GM18870 (cell line): ENCODE data around the gene SLC13A3.

Experiments used
- ATAC-seq: cut with Tn5 transposase; IDR thresholded peaks from one replicate; pipeline ENCODE4 v1.9.1; 2021; ENCODE audit warnings: moderate library complexity; ENCODE audit not compliant: unreplicated experiment

SLC13A3 gene

GRCh38 chr20:46651091-46651962 is at the start of gene SLC13A3:
SLC13A3 (minus strand) TSS chr20:46651459; CDS start chr20:46651421, 38 bp downstream.
- ATAC-seq: no peak

- ATAC-seq: no peak
These were observed 49.8 kb upstream of the SLC13A3 start for GRCh38 chr20:46701057-46701456.

DNA sequence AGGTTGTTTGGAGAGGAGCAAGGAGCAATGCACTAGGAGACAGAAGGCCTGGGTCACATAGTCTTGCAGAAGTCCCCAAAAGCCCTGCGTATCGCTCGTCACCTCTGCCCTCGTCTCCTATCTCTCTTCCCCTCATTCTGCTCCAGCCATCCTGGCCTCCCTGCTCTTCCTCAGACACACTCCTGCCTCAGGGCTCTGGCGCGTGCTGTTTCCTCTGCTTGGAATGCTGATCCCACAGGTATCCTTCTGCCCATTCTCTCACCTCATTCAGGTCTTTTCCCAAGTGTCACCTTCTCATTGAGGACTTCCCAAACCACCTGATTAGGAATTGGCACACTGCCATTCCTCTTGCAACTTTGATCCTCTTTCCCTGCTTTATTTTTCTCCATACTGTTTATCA is 49.2 kb upstream of the SLC13A3 start:
- no peak for ATAC-seq

GRCh38 chr20:46699651-46700359 is 48.5 kb upstream of the SLC13A3 start:
- no peak for ATAC-seq

DNA sequence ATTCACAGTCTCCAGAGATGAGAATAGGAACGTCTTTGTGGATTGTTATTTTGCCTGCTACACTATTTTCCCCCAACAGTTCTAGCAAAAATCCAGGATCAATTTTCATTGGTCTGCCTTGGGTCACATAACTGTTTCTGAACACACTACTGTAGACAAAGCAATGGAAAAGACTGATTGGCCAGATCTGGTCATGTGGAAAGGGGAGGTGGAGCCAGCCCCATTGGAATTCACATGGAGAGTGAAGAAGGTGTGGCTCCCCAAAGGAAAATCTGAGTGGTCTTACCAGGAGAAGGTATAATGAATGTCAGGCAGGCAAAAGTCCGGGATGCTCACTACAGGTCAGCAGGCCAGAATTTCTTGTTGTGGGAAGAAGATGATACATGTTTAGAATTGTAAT is 47.5 kb upstream of the SLC13A3 start:
- ATAC-seq: no peak

GRCh38 chr20:46696791-46697279 is 45.6 kb upstream of the SLC13A3 start:
- ATAC-seq: no peak

- no peak for ATAC-seq
These were observed 44.6 kb upstream of the SLC13A3 start for GRCh38 chr20:46695892-46696291.

GRCh38 chr20:46694484-46694883 is 43.2 kb upstream of the SLC13A3 start:
- no peak for ATAC-seq

DNA sequence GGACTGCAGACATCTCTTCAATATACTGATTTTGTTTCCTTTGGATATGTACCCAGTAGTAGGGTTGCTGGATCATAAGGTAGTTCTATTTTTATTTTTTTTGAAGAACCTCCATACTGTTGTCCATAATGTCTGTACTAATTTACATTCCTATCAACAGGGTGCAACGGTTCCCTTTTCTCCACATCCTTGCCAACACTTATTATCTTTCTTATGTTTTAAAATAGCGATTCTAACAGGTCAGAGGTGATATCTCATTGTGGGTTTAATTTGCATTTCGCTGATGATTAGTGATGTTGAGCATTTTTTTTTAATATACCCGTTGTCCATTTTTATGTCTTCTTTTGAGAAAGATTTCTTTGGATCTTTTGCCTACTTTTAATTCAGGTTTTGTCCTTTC is 39.9 kb upstream of the SLC13A3 start:
- no peak for ATAC-seq

DNA sequence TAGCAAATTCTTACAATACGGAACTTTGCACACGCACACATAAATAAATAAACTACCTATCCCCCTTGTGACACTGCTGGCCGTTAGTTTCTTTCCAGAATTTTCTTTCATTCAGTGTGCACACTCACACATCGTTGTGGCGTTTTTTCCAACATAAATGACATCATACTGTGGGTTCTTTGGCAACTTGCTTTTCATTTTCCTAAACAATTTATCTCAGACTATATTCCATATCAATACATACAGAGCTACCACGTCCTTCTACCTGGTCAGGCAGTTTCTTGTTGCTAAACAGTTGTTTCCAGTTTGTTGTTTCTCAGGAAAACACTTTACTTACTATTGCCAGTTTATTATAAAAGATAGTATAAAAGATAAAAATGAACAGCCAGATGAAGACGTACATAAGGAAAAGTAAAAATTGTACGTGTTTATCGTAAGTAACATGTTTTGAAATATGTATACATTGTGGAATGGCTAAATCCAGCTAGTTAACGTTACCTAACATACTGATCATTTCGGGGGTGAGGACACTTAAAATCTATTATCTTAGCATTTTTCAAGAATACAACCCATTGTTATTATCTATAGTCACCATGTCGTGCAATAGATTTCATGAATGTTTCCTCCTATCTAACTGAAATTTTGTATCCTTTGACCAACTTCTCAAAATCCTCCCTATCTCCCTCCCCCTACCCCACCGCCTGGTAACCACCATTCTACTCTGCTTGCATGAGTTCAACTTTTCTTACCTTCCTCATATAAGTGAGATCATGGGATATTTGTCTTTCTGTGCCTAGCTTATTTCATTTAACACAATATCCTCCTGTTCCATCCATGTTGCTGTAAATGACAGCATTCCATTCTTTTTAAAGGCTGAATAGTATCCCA is 39.2 kb upstream of the SLC13A3 start:
- ATAC-seq: no peak

DNA sequence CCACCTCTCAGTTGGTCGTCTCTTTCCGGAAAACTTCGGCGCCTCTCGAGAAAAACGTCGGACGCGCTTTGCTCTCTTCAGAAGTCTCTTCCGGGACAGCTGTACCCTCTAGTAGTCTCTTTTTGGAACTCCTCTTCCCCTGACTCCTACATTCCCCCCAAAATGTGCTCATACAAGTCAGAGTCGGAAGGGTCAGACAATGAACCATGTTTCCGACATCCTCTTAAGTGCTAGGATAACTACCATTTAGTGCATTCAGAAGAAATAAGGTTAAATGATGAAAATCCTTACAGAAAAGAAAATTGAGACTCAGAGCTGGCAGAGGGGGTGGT is 38.5 kb upstream of the SLC13A3 start:
- ATAC-seq: no peak

GRCh38 chr20:46689082-46689753 is 38.0 kb upstream of the SLC13A3 start, which contains the start of gene TP53RK:
TP53RK (minus strand) TSS chr20:46689444; CDS start chr20:46689414, 30 bp downstream.
- ATAC-seq: peak; percentile 89

DNA sequence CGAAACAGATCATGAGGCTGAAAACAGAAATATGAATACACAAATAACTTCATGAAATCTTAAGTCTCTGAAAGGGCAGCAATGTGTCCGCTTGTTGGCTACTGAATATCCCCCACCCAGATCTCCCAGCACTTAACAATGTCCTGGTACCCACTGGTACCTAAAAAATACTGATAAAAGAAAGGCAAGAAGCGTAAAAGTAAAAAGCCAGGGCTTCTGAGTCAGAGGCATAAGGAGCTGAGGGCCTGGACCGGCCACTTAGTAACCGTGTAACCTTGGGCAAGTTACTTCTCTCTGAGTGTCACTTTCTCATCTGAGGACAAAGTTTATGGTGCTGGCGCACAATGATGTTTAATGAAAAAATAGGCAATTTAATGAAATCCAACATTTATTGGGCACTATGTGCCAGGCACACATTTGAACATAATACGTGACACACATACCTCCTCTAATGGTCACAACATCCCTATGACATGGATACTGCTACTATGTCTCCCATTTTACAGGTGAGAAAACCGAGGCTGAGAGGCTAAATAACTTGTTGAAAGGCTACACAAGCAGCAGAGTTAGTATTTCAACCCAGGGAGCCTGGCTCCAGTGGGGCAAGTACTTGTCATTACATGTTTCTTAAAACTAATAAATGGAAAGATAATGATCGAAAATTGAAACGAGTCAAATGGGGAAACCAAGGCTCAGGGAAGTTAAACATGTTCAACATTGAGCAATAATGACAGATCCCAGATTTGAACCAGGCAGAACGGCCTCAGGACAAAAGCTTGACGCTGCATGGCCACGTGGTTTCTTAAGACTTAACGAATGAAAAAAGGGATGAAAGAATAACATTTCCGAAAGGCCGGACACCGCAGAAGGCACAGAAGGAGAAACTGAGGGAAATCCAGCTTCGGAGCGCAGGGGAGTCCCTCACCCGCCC is 37.2 kb upstream of the SLC13A3 start:
- no peak for ATAC-seq

GRCh38 chr20:46683939-46684750 is 32.9 kb upstream of the SLC13A3 start:
- no peak for ATAC-seq

DNA sequence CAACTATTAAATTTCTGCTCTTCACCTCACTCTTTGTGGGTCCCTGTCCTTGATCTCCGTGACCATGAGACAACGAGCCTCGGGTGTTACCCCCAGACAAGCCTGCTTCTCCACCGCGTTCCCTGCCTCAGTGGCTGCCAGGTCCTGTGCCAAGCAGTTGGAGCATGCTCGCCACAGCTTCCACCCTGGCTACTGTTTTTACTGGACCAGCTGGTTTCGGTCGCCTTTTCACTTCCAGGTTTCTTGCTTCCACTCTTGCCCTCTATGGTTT is 32.3 kb upstream of the SLC13A3 start:
- no peak for ATAC-seq

DNA sequence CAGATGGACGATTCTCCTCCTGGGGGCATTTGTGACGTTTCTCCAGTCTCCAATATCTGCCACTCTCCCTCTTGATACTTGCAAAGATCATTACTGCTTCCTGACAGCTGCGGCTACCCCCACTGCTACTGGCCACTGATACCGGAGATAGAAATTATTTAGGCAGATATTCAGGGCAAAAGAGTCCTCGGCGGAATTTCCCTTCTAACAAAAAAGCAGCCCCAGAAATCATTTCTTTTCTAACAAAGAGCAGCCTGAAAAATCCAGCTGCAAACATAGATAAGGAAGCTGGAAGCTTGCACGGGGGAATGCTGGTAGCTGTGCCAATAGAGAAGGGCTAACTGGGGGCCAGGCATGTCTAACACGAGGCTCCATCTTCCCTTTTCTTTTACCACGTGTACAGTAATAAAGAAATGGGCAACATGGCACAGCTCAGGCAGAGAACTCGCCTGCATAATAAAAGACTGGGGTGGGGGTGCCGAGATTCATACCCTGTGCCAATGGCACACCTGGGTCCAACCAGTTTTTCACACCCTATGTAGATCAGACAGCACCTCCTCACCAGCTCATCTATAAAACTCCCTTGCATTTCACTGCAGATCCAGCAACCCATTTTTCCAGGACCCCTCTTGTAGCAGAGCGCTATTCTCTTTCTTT is 31.9 kb upstream of the SLC13A3 start:
- no peak for ATAC-seq

GRCh38 chr20:46682063-46682821 is 31.0 kb upstream of the SLC13A3 start:
- ATAC-seq: no peak
